H1 (cell line): ENCODE data around the gene RBBP5. TPM values are rescaled to one million over a fixed set of nuclear protein-coding genes. Genes with fewer than 3 reads are reported as not detected.

Experiments used
- CTCF ChIA-PET: fragments of 300-600 bp; sonication (Branson Sonifier 250); formaldehyde crosslinking; loops from one replicate; lab custom pipeline; 2021; ENCODE audit not compliant: partially characterized antibody; lab: Charles Lee
- POLR2A ChIA-PET: fragments of 300-600 bp; sonication (Branson Sonifier 250); formaldehyde crosslinking; loops from one replicate; lab custom pipeline; 2021; ENCODE audit warnings: inconsistent platforms; ENCODE audit not compliant: partially characterized antibody; lab: Charles Lee
- DNase-seq, 2 experiments: peaks; one replicate each; pipeline versions ENCODE4 v3.0.0 to v3.0.0-alpha.2; 2010 to 2022; ENCODE audit warnings: low spot score in 2 of 2, low read depth in 1 of 2, mixed read lengths in 1 of 2
- FAIRE-seq: peaks from 2 replicates; lab custom pipeline; 2011; peaks lifted over from hg19 to GRCh38; lab: Jason Lieb, UNC
- H2AFZ ChIP-seq: 2 replicates; pipeline ENCODE4 v1.8.1; 2012; ENCODE audit warnings: low read length, inconsistent platforms
- H2AK5ac ChIP-seq: 2 replicates; pipeline ENCODE4 v1.6.1; 2013; ENCODE audit warnings: low read depth, low read length
- H2BK120ac ChIP-seq: replicated peaks from 2 replicates; pipeline ENCODE3; 2013; ENCODE audit warnings: low read depth, low read length, inconsistent platforms
- H2BK12ac ChIP-seq: 2 replicates; pipeline ENCODE4 v1.6.1; 2013; ENCODE audit warnings: low read depth, low read length
- H2BK15ac ChIP-seq: 2 replicates; pipeline ENCODE4 v1.6.1; 2013; ENCODE audit warnings: low read length
- H2BK20ac ChIP-seq: 2 replicates; pipeline ENCODE4 v1.6.1; 2013; ENCODE audit warnings: low read length
- H2BK5ac ChIP-seq: 2 replicates; pipeline ENCODE4 v1.6.1; 2013; ENCODE audit warnings: low read depth, low read length
- H3K14ac ChIP-seq: 2 replicates; pipeline ENCODE4 v1.6.1; 2013; ENCODE audit warnings: inconsistent platforms; ENCODE audit not compliant: insufficient read length
- H3K18ac ChIP-seq: 2 replicates; pipeline ENCODE4 v1.6.1; 2013; ENCODE audit warnings: low read length; ENCODE audit errors: extremely low read depth
- H3K23ac ChIP-seq: 2 replicates; pipeline ENCODE4 v1.6.1; 2013; ENCODE audit warnings: inconsistent platforms; ENCODE audit not compliant: insufficient read length
- H3K23me2 ChIP-seq: 2 replicates; pipeline ENCODE4 v1.6.1; 2013; ENCODE audit warnings: low read depth, low read length
- H3K27ac ChIP-seq: 2 replicates; pipeline ENCODE4 v1.6.1; 2011; ENCODE audit warnings: low read depth, low read length, inconsistent platforms
- H3K27me3 ChIP-seq, 4 experiments: replicated peaks in 1 of 4; 1 replicate in 1 of 4; 2 replicates in 3 of 4; pipeline versions ENCODE4 v1.6.1 to v1.8.1; 2011 to 2013; ENCODE audit warnings: low read length in 3 of 4, mild to moderate bottlenecking in 3 of 4, inconsistent platforms in 2 of 4, mixed read lengths in 2 of 4, moderate library complexity in 1 of 4; ENCODE audit not compliant: control insufficient read depth in 3 of 4, insufficient read depth in 3 of 4; ENCODE audit errors: extremely low read depth in 1 of 4
- H3K36me3 ChIP-seq, 4 experiments: 2 replicates each; pipeline versions ENCODE4 v1.6.1 to v1.8.1; 2011 to 2013; ENCODE audit warnings: mild to moderate bottlenecking in 4 of 4, low read length in 3 of 4, moderate library complexity in 2 of 4, control low read depth in 1 of 4, inconsistent platforms in 1 of 4; ENCODE audit not compliant: insufficient read depth in 4 of 4, control insufficient read depth in 2 of 4
- H3K4ac ChIP-seq: replicated peaks from 2 replicates; pipeline ENCODE3; 2013; ENCODE audit warnings: low read length, low read depth, mixed read lengths, inconsistent platforms; ENCODE audit not compliant: insufficient read length
- H3K4me1 ChIP-seq, 4 experiments: replicated peaks in 1 of 4; 1 replicate in 1 of 4; 2 replicates in 3 of 4; pipeline versions ENCODE4 v1.6.1 to v1.8.1; 2011 to 2013; ENCODE audit warnings: low read length in 3 of 4, inconsistent platforms in 2 of 4, mixed read lengths in 1 of 4; ENCODE audit not compliant: insufficient read depth in 4 of 4, control insufficient read depth in 3 of 4
- H3K4me2 ChIP-seq, 2 experiments: 2 replicates each; pipeline versions ENCODE4 v1.6.1 to v1.8.1; 2011 to 2013; ENCODE audit warnings: low read depth in 2 of 2, low read length in 2 of 2, control low read depth in 1 of 2, inconsistent platforms in 1 of 2, mild to moderate bottlenecking in 1 of 2; ENCODE audit not compliant: insufficient read depth in 1 of 2
- H3K4me3 ChIP-seq, 4 experiments: fragments of 200-600, 300-600 bp in 1 of 4; sonication (generic), shearing (Covaris generic), sonication (Bioruptor Twin) in 1 of 4; 2 replicates each; pipeline versions ENCODE4 v1.5.1 to v1.8.1; 2011 to 2016; ENCODE audit warnings: low read length in 4 of 4, low read depth in 3 of 4, control low read depth in 2 of 4, inconsistent platforms in 2 of 4, mild to moderate bottlenecking in 2 of 4, mixed read lengths in 1 of 4, moderate library complexity in 1 of 4; ENCODE audit not compliant: insufficient read depth in 2 of 4; ENCODE audit errors: extremely low read depth in 1 of 4
- H3K56ac ChIP-seq: replicated peaks from 2 replicates; pipeline ENCODE3; 2013; ENCODE audit warnings: low read depth, mild to moderate bottlenecking, mixed read lengths, low read length, inconsistent platforms; ENCODE audit not compliant: insufficient read length
- H3K79me1 ChIP-seq: 2 replicates; pipeline ENCODE4 v1.6.1; 2013; ENCODE audit warnings: low read depth, low read length, control low read depth
- H3K79me2 ChIP-seq, 2 experiments: 2 replicates each; pipeline versions ENCODE4 v1.6.1 to v1.8.1; 2012 to 2013; ENCODE audit warnings: low read length in 2 of 2, mild to moderate bottlenecking in 2 of 2, inconsistent platforms in 1 of 2; ENCODE audit not compliant: insufficient read depth in 2 of 2, control insufficient read depth in 1 of 2
- H3K9ac ChIP-seq, 4 experiments: replicated peaks in 1 of 4; 1 replicate in 1 of 4; 2 replicates in 3 of 4; pipeline versions ENCODE4 v1.6.1 to v1.8.1; 2011 to 2013; ENCODE audit warnings: low read depth in 3 of 4, low read length in 3 of 4, control low read depth in 2 of 4, mild to moderate bottlenecking in 2 of 4, moderate library complexity in 2 of 4, inconsistent platforms in 1 of 4; ENCODE audit errors: extremely low read depth in 1 of 4
- H3K9me3 ChIP-seq, 2 experiments: 2 replicates each; pipeline versions ENCODE4 v1.6.1 to v1.8.1; 2012 to 2013; ENCODE audit warnings: mild to moderate bottlenecking in 2 of 2, moderate library complexity in 2 of 2, control low read depth in 1 of 2, inconsistent platforms in 1 of 2, low read depth in 1 of 2, low read length in 1 of 2, mixed read lengths in 1 of 2; ENCODE audit not compliant: insufficient read depth in 2 of 2
- H4K20me1 ChIP-seq, 2 experiments: replicated peaks in 1 of 2; 2 replicates each; pipeline versions ENCODE3 to v1.8.1; 2011 to 2013; ENCODE audit warnings: inconsistent platforms in 2 of 2, low read length in 2 of 2, mild to moderate bottlenecking in 1 of 2; ENCODE audit not compliant: insufficient read depth in 2 of 2, control insufficient read depth in 1 of 2
- H4K5ac ChIP-seq: 2 replicates; pipeline ENCODE4 v1.6.1; 2013; ENCODE audit warnings: low read length, low read depth, mixed read lengths, inconsistent platforms; ENCODE audit not compliant: insufficient read length
- H4K8ac ChIP-seq: 2 replicates; pipeline ENCODE4 v1.8.0; 2013; ENCODE audit warnings: mild to moderate bottlenecking, moderate library complexity, low read length, inconsistent platforms; ENCODE audit not compliant: insufficient read depth; ENCODE audit errors: extremely low read depth
- H4K91ac ChIP-seq: replicated peaks from 2 replicates; pipeline ENCODE3; 2013; ENCODE audit warnings: low read length, mixed read lengths, inconsistent platforms; ENCODE audit not compliant: insufficient read length
- CTCF ChIP-seq, 3 experiments: IDR thresholded peaks; 1 replicate in 2 of 3; 2 replicates in 1 of 3; pipeline versions ENCODE4 v1.5.1 to v1.6.1; 2011; ENCODE audit warnings: low read length in 3 of 3, mild to moderate bottlenecking in 3 of 3, inconsistent platforms in 2 of 3, low read depth in 1 of 3, moderate library complexity in 1 of 3; ENCODE audit not compliant: insufficient read depth in 1 of 3; ENCODE audit errors: control extremely low read depth in 1 of 3
- E2F6 ChIP-seq: IDR thresholded peaks from 2 replicates; pipeline ENCODE4 v1.6.1; 2012; ENCODE audit warnings: inconsistent platforms
- EP300 ChIP-seq, 2 experiments: IDR thresholded peaks; 1 replicate in 1 of 2; 2 replicates in 1 of 2; pipeline ENCODE4 v1.6.1; 2011 to 2012; ENCODE audit warnings: low read depth in 2 of 2, low read length in 2 of 2, mild to moderate bottlenecking in 2 of 2, borderline replicate concordance in 1 of 2, inconsistent platforms in 1 of 2, moderate library complexity in 1 of 2
- HDAC2 ChIP-seq, 2 experiments: fragments of 300-600 bp in 1 of 2; sonication (generic) in 1 of 2; IDR thresholded peaks; 2 replicates each; pipeline ENCODE4 v1.6.1; 2011 to 2012; ENCODE audit warnings: low read depth in 2 of 2, low read length in 2 of 2, mild to moderate bottlenecking in 2 of 2, moderate library complexity in 2 of 2, borderline replicate concordance in 1 of 2, inconsistent platforms in 1 of 2
- RAD21 ChIP-seq, 2 experiments: IDR thresholded peaks in 1 of 2; conservative IDR thresholded peaks in 1 of 2; 2 replicates each; pipeline ENCODE4 v1.6.1; 2011; ENCODE audit warnings: low read depth in 2 of 2, low read length in 2 of 2, improper control_type of control experiment in 1 of 2, inconsistent platforms in 1 of 2, mild to moderate bottlenecking in 1 of 2, moderate library complexity in 1 of 2
- RNF2 ChIP-seq: fragments of 200-900, 300-1000 bp; sonication (generic); IDR thresholded peaks from 2 replicates; pipeline ENCODE4 v1.7.1; 2016; ENCODE audit warnings: borderline replicate concordance, low read depth, mild to moderate bottlenecking, antibody characterized with exemption, low read length; ENCODE audit not compliant: poor library complexity, severe bottlenecking; ENCODE audit errors: missing control alignments
- SIN3A ChIP-seq, 2 experiments: IDR thresholded peaks in 1 of 2; conservative IDR thresholded peaks in 1 of 2; 2 replicates each; pipeline ENCODE4 v1.6.1; 2011 to 2012; ENCODE audit warnings: low read length in 2 of 2, improper control_type of control experiment in 1 of 2, low read depth in 1 of 2, mild to moderate bottlenecking in 1 of 2
- TAF1 ChIP-seq: IDR thresholded peaks from 2 replicates; pipeline ENCODE4 v1.6.1; 2011; ENCODE audit warnings: mild to moderate bottlenecking, low read depth, low read length
- WGBS, 2 experiments: shearing (Covaris generic) in 1 of 2; methylation state at CpG; one replicate each; pipeline versions ENCODE4 v1.1.6 to v1.1.7; 2013 to 2015; ENCODE audit warnings: low lambda C conversion rate in 2 of 2, mixed read lengths in 2 of 2, inconsistent platforms in 1 of 2, low coverage in 1 of 2, missing lambda C conversion rate in 1 of 2; ENCODE audit not compliant: insufficient replicate concordance in 2 of 2, insufficient coverage in 1 of 2, insufficient read length in 1 of 2; ENCODE audit errors: extremely low coverage in 1 of 2, missing lambda C conversion rate in 1 of 2; 5-methylcytosine and 5-hydroxymethylcytosine counted together
- polyA plus RNA-seq, 7 experiments: library from polyadenylated mRNA; depleted of rRNA in 3 of 7; stranded (reverse) in 5 of 7; unstranded in 2 of 7; fragments of >200 nt in 5 of 7; fragments of 200-250 nt in 2 of 7; gene quantifications; 1 replicate in 5 of 7; 2 replicates in 1 of 7; 4 replicates in 1 of 7; pipeline versions ENCODE4 v1.2.1 to v1.2.3, GENCODE V29; 2011 to 2013; ENCODE audit warnings: missing spikeins in 2 of 7, mixed read lengths in 2 of 7
- total RNA-seq: library from RNA; stranded (reverse); fragmentation: NEBNext Ultra II Directional; extraction: Animal tissue kit (Norgen Biotek cat#: 25700); gene quantifications from 2 replicates; pipeline ENCODE4 v1.2.1, GENCODE V29; 2021

Gene RBBP5
- total and polyA plus RNA-seq, 2 of the 8 experiments (the other 6 are each of a cell fraction or from before 2014, with no cell fraction given) = 6.7 to 21.5 TPM

- H2AK5ac ChIP-seq = no peak overlapping the region
- H3K23me2 ChIP-seq = no peaks in the 10 kb centered on the region
- H2BK12ac ChIP-seq = no peak overlapping the region
- H2BK120ac ChIP-seq = no peak overlapping the region
- no peak overlapping the region for H3K27ac ChIP-seq
- no peak overlapping the region for H3K56ac ChIP-seq
- no peak for DNase-seq
- ChIA-PET POLR2A (no interaction called here), CTCF (interaction anchor here (0.7 kb wide), 1 partner anchor 153 kb away, joined by 3 read pairs; no protein-coding TSS in a partner anchor)
- H3K79me1 ChIP-seq = no peaks in the 10 kb centered on the region; the same call in 1 of the 2 replicates
- H2AFZ ChIP-seq = no peak overlapping the region
- no peak overlapping the region for H4K5ac ChIP-seq
- no peak overlapping the region for H3K14ac ChIP-seq
- H3K4ac ChIP-seq = no peak overlapping the region
- H3K23ac ChIP-seq = no peak overlapping the region
- no peaks in the 10 kb centered on the region for H3K4me1 ChIP-seq
- no peak overlapping the region for H3K9ac ChIP-seq
- FAIRE-seq = no peak
- H2BK20ac ChIP-seq = no peak overlapping the region
- no peak overlapping the region for H3K4me2 ChIP-seq
- no peak overlapping the region for H2BK15ac ChIP-seq
- 94% methylated on average over 3 of the region's 3 CpGs; no CpG with 5 or more reads in 1 of the 2 experiments for WGBS, 2 experiments
- 0 out of 4 replicates have a peak, but pooled peaks cover 2% of the 10 kb centered on the region in 2 experiments for H3K79me2 ChIP-seq
- H4K91ac ChIP-seq = no peak overlapping the region
- no peak overlapping the region for H3K18ac ChIP-seq
- no peaks in the 10 kb centered on the region for H3K27me3 ChIP-seq
- H4K8ac ChIP-seq = no peak overlapping the region
- no peak overlapping the region for H3K4me3 ChIP-seq
- peaks cover 21 to 72% (median 53%) of the 10 kb centered on the region in 4 experiments for H3K36me3 ChIP-seq
- H3K9me3 ChIP-seq = no peaks in the 10 kb centered on the region
- peaks cover 1 to 2% of the 10 kb centered on the region in 2 experiments for H4K20me1 ChIP-seq
- no peak overlapping the region for H2BK5ac ChIP-seq
- TF ChIP-seq RNF2 = no peak
- TF ChIP-seq E2F6 = no peak
- no peak for TF ChIP-seq CTCF (IDR thresholded peaks at IDR 0.05; ENCODE audit: control extremely low read depth in 1 of 3, insufficient read depth in 1 of 3, low read depth in 1 of 3, low read length in 3 of 3)
- no peak for TF ChIP-seq SIN3A (conservative IDR thresholded peaks at IDR 0.05 in 1 of 2, IDR thresholded peaks at IDR 0.05 in 1 of 2; ENCODE audit: low read depth in 1 of 2, low read length in 2 of 2)
- no peak for TF ChIP-seq HDAC2 (IDR thresholded peaks at IDR 0.05; ENCODE audit: borderline replicate concordance in 1 of 2, low read depth in 2 of 2, low read length in 2 of 2)
- no peak for TF ChIP-seq EP300 (IDR thresholded peaks at IDR 0.05; ENCODE audit: borderline replicate concordance in 1 of 2, low read depth in 2 of 2, low read length in 2 of 2)
- TF ChIP-seq RAD21 (IDR thresholded peaks at IDR 0.05 in 1 of 2, conservative IDR thresholded peaks at IDR 0.05 in 1 of 2; ENCODE audit: low read depth in 2 of 2, low read length in 2 of 2) = no peak
- no peak for TF ChIP-seq TAF1
These were observed 19.4 kb downstream of the RBBP5 start for GRCh38 chr1:205102404-205102803.
